MM.1S (cell line): ENCODE results near the gene TWIST1.

Source experiments
- EZH2 ChIP-seq: fragments of 300-600 bp; sonication (generic); optimal IDR thresholded peaks from 2 replicates; pipeline ENCODE3; 2017; ENCODE audit warnings: low read depth, mild to moderate bottlenecking, antibody characterized with exemption, low read length, mixed read lengths
- TF ChIP-seq, protein P1 (sequence below): fragments of 300-600 bp; sonication (generic); IDR thresholded peaks from 2 replicates; pipeline ENCODE4 v1.5.1; 2016; ENCODE audit warnings: antibody characterized with exemption, low read length, mixed read lengths

DNA sequence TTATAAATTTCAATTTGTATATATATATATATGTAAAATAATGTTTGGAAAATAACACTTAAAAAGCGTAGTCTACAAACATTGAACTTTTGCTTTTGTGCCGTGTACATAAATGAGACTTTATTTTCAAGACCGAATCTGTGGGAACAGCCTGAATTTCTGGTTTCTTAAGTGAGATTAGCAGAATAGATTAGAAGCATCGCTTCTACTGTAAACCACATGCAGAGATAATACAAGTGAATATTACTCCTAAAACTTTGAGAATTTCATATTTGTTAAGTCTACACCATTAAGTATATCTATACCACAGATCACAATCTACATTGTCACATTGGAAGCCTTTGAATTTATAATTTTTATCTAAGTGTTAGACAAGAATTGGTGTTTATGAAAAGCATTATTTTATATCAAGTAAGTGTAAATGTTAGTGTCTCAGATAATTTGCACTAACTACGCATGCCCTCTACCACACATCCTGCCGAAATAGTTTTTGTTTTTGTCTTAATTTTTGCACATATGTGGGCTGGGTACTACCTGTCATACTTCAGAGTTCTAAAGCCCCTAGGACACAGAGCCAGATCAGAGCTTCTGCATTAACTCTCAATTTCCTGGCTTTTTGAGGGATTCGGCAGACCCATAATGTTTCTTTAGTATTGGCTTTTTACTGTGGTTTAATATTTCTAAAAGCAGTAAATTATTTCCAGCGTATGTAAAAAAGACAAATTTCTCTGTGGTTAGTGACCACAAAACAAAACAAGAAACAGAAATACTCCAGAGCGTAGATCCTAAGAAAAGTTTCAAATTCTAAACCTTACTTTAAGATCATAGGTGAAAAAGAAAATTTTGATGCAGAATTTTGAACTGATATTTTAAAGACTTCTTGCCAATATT lies 20.0 kb downstream of the TWIST1 start:
- TF ChIP-seq, protein P1, sequence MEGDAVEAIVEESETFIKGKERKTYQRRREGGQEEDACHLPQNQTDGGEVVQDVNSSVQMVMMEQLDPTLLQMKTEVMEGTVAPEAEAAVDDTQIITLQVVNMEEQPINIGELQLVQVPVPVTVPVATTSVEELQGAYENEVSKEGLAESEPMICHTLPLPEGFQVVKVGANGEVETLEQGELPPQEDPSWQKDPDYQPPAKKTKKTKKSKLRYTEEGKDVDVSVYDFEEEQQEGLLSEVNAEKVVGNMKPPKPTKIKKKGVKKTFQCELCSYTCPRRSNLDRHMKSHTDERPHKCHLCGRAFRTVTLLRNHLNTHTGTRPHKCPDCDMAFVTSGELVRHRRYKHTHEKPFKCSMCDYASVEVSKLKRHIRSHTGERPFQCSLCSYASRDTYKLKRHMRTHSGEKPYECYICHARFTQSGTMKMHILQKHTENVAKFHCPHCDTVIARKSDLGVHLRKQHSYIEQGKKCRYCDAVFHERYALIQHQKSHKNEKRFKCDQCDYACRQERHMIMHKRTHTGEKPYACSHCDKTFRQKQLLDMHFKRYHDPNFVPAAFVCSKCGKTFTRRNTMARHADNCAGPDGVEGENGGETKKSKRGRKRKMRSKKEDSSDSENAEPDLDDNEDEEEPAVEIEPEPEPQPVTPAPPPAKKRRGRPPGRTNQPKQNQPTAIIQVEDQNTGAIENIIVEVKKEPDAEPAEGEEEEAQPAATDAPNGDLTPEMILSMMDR, result no peak
- TF ChIP-seq EZH2, result no peak
